Hepatocyte (in vitro differentiated cells): Measurements from ENCODE around the gene PTPN9. TPM values are rescaled to one million over a fixed set of nuclear protein-coding genes. Genes with fewer than 3 reads are reported as not detected.

Experiments used
- DNase-seq: peaks from one replicate; pipeline ENCODE4 v3.0.0-alpha.2; 2016; ENCODE audit warnings: low spot score
- H2AFZ ChIP-seq: fragments of 200-600 bp; sonication (generic); 2 replicates; pipeline ENCODE4 v1.6.0; 2016; ENCODE audit warnings: antibody characterized with exemption, mild to moderate bottlenecking
- H3K27ac ChIP-seq: fragments of 200-600 bp; sonication (generic); 2 replicates; pipeline ENCODE4 v1.5.1; 2016; ENCODE audit warnings: mild to moderate bottlenecking
- H3K27me3 ChIP-seq: fragments of 200-600 bp; sonication (generic); 2 replicates; pipeline ENCODE4 v1.6.1; 2016
- H3K36me3 ChIP-seq: fragments of 200-600 bp; sonication (generic); replicated peaks from 2 replicates; pipeline ENCODE4 v1.5.1; 2016; ENCODE audit warnings: low read depth; ENCODE audit not compliant: insufficient read depth
- H3K4me1 ChIP-seq: fragments of 200-600 bp; sonication (generic); 2 replicates; pipeline ENCODE4 v1.5.1; 2016; ENCODE audit warnings: mild to moderate bottlenecking, moderate library complexity; ENCODE audit not compliant: insufficient read depth
- H3K4me2 ChIP-seq: fragments of 200-600 bp; sonication (generic); 2 replicates; pipeline ENCODE4 v1.6.0; 2016
- H3K4me3 ChIP-seq: fragments of 200-600 bp; sonication (generic); 2 replicates; pipeline ENCODE4 v1.5.1; 2016; ENCODE audit warnings: mild to moderate bottlenecking
- H3K79me2 ChIP-seq: fragments of 200-600 bp; sonication (generic); 2 replicates; pipeline ENCODE4 v1.6.0; 2017; ENCODE audit warnings: mild to moderate bottlenecking
- H3K9me2 ChIP-seq: fragments of 200-600 bp; sonication (generic); replicated peaks from 2 replicates; pipeline ENCODE4 v1.6.0; 2017; ENCODE audit warnings: mild to moderate bottlenecking; ENCODE audit not compliant: insufficient read depth
- H3K9me3 ChIP-seq: fragments of 200-600 bp; sonication (generic); 2 replicates; pipeline ENCODE4 v1.5.1; 2016; ENCODE audit warnings: low read depth, mild to moderate bottlenecking
- H4K20me1 ChIP-seq: fragments of 200-600 bp; sonication (generic); 2 replicates; pipeline ENCODE4 v1.6.0; 2016; ENCODE audit warnings: mild to moderate bottlenecking; ENCODE audit not compliant: insufficient read depth, poor library complexity, severe bottlenecking
- EZH2 ChIP-seq: fragments of 200-600 bp; sonication (generic); IDR thresholded peaks from 2 replicates; pipeline ENCODE4 v1.6.1; 2016; ENCODE audit warnings: antibody characterized with exemption, mild to moderate bottlenecking, borderline replicate concordance
- EZH2phosphoT487 ChIP-seq: fragments of 200-600 bp; sonication (generic); IDR thresholded peaks from one replicate; pipeline ENCODE4 v1.6.1; 2018; ENCODE audit warnings: antibody characterized with exemption, mild to moderate bottlenecking, low read depth, moderate library complexity; ENCODE audit not compliant: unreplicated experiment, severe bottlenecking
- WGBS: methylation state at CpG from one replicate; pipeline ENCODE4 v1.1.6; 2016; ENCODE audit warnings: low lambda C conversion rate; ENCODE audit errors: missing lambda C conversion rate; 5-methylcytosine and 5-hydroxymethylcytosine counted together
- polyA plus RNA-seq: library from polyadenylated mRNA; unstranded; fragments of >200 nt; fragmentation: Nextera tagmentation; extraction: Ambion mirVana; gene quantifications from 2 replicates; pipeline ENCODE4 v1.2.1, GENCODE V29; 2016
- total RNA-seq: library from RNA; depleted of rRNA; stranded (reverse); fragments of >200 nt; gene quantifications from 2 replicates; pipeline ENCODE4 v1.2.3, GENCODE V29; 2014
- TF ChIP-seq, protein P1 (sequence below): fragments of 200-600 bp; sonication (generic); IDR thresholded peaks from 2 replicates; pipeline ENCODE4 v1.5.1; 2016; ENCODE audit warnings: antibody characterized with exemption, mild to moderate bottlenecking; ENCODE audit not compliant: poor library complexity

PTPN9 gene
- total and polyA plus RNA-seq, 2 experiments from 2014 or later, result 23.3 to 24.0 TPM

DNA sequence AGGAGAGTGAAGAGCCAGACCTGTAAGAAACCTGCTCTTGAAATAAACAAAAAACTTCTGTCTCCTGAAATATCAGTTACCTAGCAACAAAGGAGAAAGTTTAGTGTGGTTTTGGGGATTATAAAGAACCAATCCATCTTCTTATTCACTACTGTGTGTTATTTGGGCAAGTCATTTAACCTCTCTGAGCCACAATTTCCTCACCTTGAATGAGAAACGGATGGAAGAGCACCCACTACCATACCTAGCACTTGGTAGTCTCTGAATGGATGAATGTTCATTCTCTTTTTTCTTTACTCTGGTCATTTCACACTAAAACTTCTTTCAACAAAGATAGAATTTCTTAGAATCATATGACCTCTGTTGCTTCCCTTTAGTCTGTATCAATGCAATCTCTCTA, 45.2 kb downstream of the PTPN9 start:
- Histone ChIP-seq H3K4me3 (no peak overlapping the region), H3K9me2 (no peaks in the 10 kb centered on the region), H3K4me2 (no peak overlapping the region), H3K79me2 (peaks cover 91% of the 10 kb centered on the region), H2AFZ (no peak overlapping the region), H3K36me3 (no peaks in the 10 kb centered on the region), H3K4me1 (peaks cover 5% of the 10 kb centered on the region), H3K27ac (no peak overlapping the region), H3K9me3 (no peaks in the 10 kb centered on the region), H4K20me1 (peaks cover 19% of the 10 kb centered on the region), H3K27me3 (no peaks in the 10 kb centered on the region)
- WGBS, result 87% methylated on average over 1 of the region's 1 CpG
- TF ChIP-seq EZH2phosphoT487 (no peak), EZH2 (no peak)
- TF ChIP-seq, protein P1, sequence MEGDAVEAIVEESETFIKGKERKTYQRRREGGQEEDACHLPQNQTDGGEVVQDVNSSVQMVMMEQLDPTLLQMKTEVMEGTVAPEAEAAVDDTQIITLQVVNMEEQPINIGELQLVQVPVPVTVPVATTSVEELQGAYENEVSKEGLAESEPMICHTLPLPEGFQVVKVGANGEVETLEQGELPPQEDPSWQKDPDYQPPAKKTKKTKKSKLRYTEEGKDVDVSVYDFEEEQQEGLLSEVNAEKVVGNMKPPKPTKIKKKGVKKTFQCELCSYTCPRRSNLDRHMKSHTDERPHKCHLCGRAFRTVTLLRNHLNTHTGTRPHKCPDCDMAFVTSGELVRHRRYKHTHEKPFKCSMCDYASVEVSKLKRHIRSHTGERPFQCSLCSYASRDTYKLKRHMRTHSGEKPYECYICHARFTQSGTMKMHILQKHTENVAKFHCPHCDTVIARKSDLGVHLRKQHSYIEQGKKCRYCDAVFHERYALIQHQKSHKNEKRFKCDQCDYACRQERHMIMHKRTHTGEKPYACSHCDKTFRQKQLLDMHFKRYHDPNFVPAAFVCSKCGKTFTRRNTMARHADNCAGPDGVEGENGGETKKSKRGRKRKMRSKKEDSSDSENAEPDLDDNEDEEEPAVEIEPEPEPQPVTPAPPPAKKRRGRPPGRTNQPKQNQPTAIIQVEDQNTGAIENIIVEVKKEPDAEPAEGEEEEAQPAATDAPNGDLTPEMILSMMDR, result no peak
- DNase-seq, result no peak

DNA sequence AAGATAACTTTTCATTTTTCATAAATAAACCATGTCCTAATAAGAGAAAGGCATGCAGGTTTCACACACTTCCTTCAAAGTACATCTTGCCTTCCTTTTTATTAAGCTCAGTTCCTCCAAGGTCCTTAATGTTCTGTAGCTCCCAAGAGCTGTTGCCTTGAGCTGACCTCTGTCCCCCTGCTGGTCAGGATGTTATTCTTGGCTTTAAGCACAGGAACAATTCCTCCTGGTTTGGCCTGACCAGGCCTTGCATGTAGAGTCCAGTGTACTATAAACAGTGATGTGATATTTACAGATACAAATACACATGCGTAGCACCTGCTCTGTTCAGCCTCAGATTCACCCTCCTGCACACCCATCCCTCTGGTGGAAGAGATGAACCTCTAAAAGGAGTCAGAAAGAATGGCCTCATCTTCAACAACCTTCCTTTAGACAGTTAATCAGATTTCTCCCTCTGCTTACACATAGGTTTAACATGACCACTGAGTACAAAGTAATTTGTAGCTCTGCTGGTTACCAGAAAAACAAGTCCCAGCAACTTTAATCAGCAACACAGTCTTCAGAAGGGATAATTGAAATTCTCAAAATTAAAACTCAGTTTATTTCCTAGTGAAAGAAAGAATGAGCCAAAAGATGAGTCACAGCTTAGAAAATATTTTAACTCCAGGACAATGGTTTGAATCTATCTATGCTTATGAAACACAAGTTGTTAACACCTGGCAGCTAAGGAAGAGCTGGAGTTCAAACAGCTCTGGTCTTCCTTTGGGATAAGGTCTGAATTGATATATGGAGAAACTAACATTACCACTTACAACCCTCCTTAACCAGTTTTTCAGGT, 46.5 kb downstream of the PTPN9 start:
- Histone ChIP-seq H3K9me2 (no peaks in the 10 kb centered on the region), H3K4me1 (peaks cover 5% of the 10 kb centered on the region), H2AFZ (no peak overlapping the region), H3K27ac (peak overlapping the region; percentile 19), H3K4me2 (no peak overlapping the region), H3K4me3 (no peak overlapping the region), H4K20me1 (peaks cover 13% of the 10 kb centered on the region), H3K36me3 (no peaks in the 10 kb centered on the region), H3K79me2 (peaks cover 91% of the 10 kb centered on the region), H3K27me3 (no peaks in the 10 kb centered on the region), H3K9me3 (no peaks in the 10 kb centered on the region)
- peak; percentile 52 for DNase-seq
- 78% methylated on average over 1 of the region's 1 CpG for WGBS
- TF ChIP-seq EZH2 (no peak), EZH2phosphoT487 (no peak)
- TF ChIP-seq, protein P1, result peak; percentile 40

DNA sequence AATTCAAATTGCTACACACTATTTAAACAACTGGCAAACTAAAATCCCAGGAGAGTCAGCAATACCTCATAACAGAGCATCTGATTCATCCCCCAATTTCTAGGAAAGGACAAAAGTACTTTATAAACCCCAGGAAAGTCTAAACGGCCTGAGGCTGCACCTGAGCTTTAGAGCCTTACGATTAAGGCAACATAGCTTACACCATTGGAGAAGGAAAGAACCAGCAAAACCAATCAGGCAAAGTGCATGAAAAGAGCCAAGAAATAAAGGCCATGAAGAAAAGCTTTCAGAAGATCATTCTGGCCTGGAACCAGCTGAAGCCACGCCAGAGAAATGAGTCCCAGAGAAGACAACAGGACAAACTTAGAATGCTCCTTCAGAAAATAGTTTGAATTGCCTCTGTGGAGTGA, 48.1 kb downstream of the PTPN9 start:
- 66% methylated on average over 3 of the region's 3 CpGs for WGBS
- no peak for DNase-seq
- H3K4me3 ChIP-seq, result no peak overlapping the region
- H3K36me3 ChIP-seq, result no peaks in the 10 kb centered on the region
- H3K27ac ChIP-seq, result no peak overlapping the region
- H3K27me3 ChIP-seq, result no peaks in the 10 kb centered on the region
- no peak overlapping the region for H3K4me2 ChIP-seq
- no peaks in the 10 kb centered on the region for H3K9me2 ChIP-seq
- no peaks in the 10 kb centered on the region for H3K9me3 ChIP-seq
- peaks cover 88% of the 10 kb centered on the region for H3K79me2 ChIP-seq
- peaks cover 13% of the 10 kb centered on the region for H4K20me1 ChIP-seq
- H3K4me1 ChIP-seq, result peaks cover 5% of the 10 kb centered on the region
- no peak overlapping the region for H2AFZ ChIP-seq
- TF ChIP-seq EZH2, result no peak
- TF ChIP-seq, protein P1, result no peak
- no peak for TF ChIP-seq EZH2phosphoT487
